CMK (cell line): ENCODE results near the gene PHF19.

Source experiments
- DNase-seq: peaks from one replicate; pipeline ENCODE4 v3.0.0-alpha.2; 2010; ENCODE audit warnings: low read depth

PHF19 gene

GRCh38 chr9:120891884-120892747, 15.1 kb upstream of the PHF19 start:
- DNase-seq: no peak

GRCh38 chr9:120891245-120891883, 14.4 kb upstream of the PHF19 start:
- DNase-seq: no peak

- no peak for DNase-seq
Observed at GRCh38 chr9:120890320-120891244, 13.6 kb upstream of the PHF19 start.

GRCh38 chr9:120889606-120890271, 12.8 kb upstream of the PHF19 start:
- no peak for DNase-seq

GRCh38 chr9:120888626-120889025, 11.6 kb upstream of the PHF19 start:
- no peak for DNase-seq

- DNase-seq: no peak
Observed at GRCh38 chr9:120886490-120886967, 9.5 kb upstream of the PHF19 start.

- no peak for DNase-seq
Observed at GRCh38 chr9:120885958-120886357, 9.0 kb upstream of the PHF19 start.

- no peak for DNase-seq
Observed at GRCh38 chr9:120885457-120885856, 8.5 kb upstream of the PHF19 start.

- no peak for DNase-seq
Observed at GRCh38 chr9:120883608-120883996, 6.6 kb upstream of the PHF19 start.

GRCh38 chr9:120882935-120883607, 6.1 kb upstream of the PHF19 start:
- DNase-seq: no peak

- no peak for DNase-seq
Observed at GRCh38 chr9:120879446-120879845, 2.5 kb upstream of the PHF19 start.

- DNase-seq: no peak
Observed at GRCh38 chr9:120878188-120879130, 1.5 kb upstream of the PHF19 start.

- peak; percentile 64 for DNase-seq
Observed at GRCh38 chr9:120877276-120878034, 467 bp upstream of the PHF19 start.

- DNase-seq: peak; percentile 59
Observed at GRCh38 chr9:120875954-120876841, 790 bp downstream of the PHF19 start.

- no peak for DNase-seq
Observed at GRCh38 chr9:120875643-120875953, 1.4 kb downstream of the PHF19 start.

GRCh38 chr9:120875195-120875565, 1.8 kb downstream of the PHF19 start:
- no peak for DNase-seq

- DNase-seq: no peak
Observed at GRCh38 chr9:120874226-120875194, 2.5 kb downstream of the PHF19 start.
